ENCODE data around the gene APCDD1L.

APCDD1L gene

GRCh38 chr20:58461104-58461503 lies 54.1 kb downstream of the APCDD1L start:
- Mint-ChIP-seq H3K27ac (no peak overlapping the region), H3K4me1 (peaks cover 15% of the 10 kb centered on the region), H3K27me3 (peaks cover 2% of the 10 kb centered on the region), H3K4me3 (no peak overlapping the region), H3K9me3 (no peaks in the 10 kb centered on the region), H3K36me3 (ENCODE audit: low read depth) (no peaks in the 10 kb centered on the region)
- ATAC-seq (no peak), DNase-seq (no peak)

DNA sequence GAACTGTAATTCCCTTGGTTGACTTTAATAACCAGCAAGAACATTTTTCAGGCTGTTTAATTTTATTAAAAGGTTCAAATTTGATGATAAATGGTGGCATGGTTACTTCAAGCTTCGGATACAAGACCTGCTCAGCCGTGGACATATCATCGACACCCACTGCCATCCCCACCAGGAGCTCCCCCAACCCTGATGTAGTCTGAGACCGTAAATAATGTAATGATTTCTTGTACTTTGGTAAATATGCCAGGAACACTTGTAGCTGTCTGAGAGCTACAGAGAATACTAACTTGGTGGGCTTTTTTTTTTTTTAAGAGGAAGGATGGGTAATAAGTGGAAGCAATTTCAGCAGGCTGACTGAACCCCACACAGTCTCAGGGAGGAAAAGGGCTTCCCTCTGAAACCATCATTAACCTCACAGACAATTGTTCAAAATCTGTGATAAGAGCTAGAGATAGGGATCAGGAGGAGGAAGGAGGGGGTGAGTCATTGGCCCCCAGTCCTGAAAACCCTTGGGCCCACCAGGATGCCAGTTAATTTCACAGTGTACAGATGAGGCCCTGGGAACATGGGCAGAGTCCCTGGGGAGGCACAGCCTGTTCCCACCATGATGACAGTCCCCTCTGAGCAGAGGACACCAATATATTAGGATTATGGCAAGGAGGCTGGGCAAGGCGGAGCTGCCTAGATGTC lies 56.0 kb downstream of the APCDD1L start:
- DNase-seq = no peak
- Mint-ChIP-seq H3K4me1 (peaks cover 15% of the 10 kb centered on the region), H3K4me3 (no peak overlapping the region), H3K27me3 (no peaks in the 10 kb centered on the region), H3K27ac (no peak overlapping the region), H3K36me3 (ENCODE audit: low read depth) (peaks cover 4% of the 10 kb centered on the region), H3K9me3 (peaks cover 8% of the 10 kb centered on the region)
- ATAC-seq = no peak

GRCh38 chr20:58458342-58459057 lies 56.7 kb downstream of the APCDD1L start:
- Mint-ChIP-seq H3K4me3 (no peak overlapping the region), H3K9me3 (peaks cover 11% of the 10 kb centered on the region), H3K27me3 (no peaks in the 10 kb centered on the region), H3K27ac (no peak overlapping the region), H3K36me3 (ENCODE audit: low read depth) (peaks cover 8% of the 10 kb centered on the region), H3K4me1 (peaks cover 15% of the 10 kb centered on the region)
- peak; percentile 64 for ATAC-seq
- DNase-seq = peak; percentile 14

- Mint-ChIP-seq H3K27me3 (no peaks in the 10 kb centered on the region), H3K9me3 (peaks cover 11% of the 10 kb centered on the region), H3K36me3 (ENCODE audit: low read depth) (peaks cover 10% of the 10 kb centered on the region), H3K27ac (no peak overlapping the region), H3K4me3 (no peak overlapping the region), H3K4me1 (peaks cover 15% of the 10 kb centered on the region)
- ATAC-seq (no peak), DNase-seq (no peak)
Observed at GRCh38 chr20:58457083-58457695, 58.0 kb downstream of the APCDD1L start.

GRCh38 chr20:58454460-58454859 lies 60.7 kb downstream of the APCDD1L start:
- H3K9me3 Mint-ChIP-seq = peaks cover 11% of the 10 kb centered on the region
- DNase-seq (no peak), ATAC-seq (no peak)
- H3K27ac Mint-ChIP-seq = no peak overlapping the region
- no peak overlapping the region for H3K4me3 Mint-ChIP-seq
- peaks cover 12% of the 10 kb centered on the region for H3K4me1 Mint-ChIP-seq
- H3K27me3 Mint-ChIP-seq = no peaks in the 10 kb centered on the region
- peaks cover 21% of the 10 kb centered on the region for H3K36me3 Mint-ChIP-seq (ENCODE audit: low read depth)

DNA sequence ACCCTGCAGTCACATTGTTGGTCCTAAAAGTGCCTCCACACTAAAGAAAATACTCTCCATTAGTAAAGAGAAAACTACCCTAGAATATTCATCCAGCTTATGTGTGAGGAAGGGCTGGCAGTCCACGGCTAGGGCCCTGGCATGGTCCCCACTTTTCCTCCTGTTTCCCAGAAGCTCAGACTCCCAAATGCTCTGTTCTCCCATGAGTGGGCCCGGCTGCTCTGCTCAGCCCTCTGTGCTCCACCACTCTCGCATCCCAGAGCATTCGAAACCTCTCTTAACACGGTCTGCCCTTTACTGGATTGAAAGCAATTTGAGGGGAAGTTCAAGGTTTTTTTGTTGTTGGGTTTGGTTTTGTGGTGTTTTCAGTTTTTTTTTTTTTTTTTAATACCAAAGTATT lies 61.8 kb downstream of the APCDD1L start:
- DNase-seq = no peak
- H3K4me3 Mint-ChIP-seq = no peak overlapping the region
- H3K9me3 Mint-ChIP-seq = peaks cover 11% of the 10 kb centered on the region
- H3K27ac Mint-ChIP-seq = no peak overlapping the region
- no peaks in the 10 kb centered on the region for H3K27me3 Mint-ChIP-seq
- H3K4me1 Mint-ChIP-seq = peaks cover 3% of the 10 kb centered on the region
- peaks cover 25% of the 10 kb centered on the region for H3K36me3 Mint-ChIP-seq (ENCODE audit: low read depth)
- ATAC-seq = no peak

DNA sequence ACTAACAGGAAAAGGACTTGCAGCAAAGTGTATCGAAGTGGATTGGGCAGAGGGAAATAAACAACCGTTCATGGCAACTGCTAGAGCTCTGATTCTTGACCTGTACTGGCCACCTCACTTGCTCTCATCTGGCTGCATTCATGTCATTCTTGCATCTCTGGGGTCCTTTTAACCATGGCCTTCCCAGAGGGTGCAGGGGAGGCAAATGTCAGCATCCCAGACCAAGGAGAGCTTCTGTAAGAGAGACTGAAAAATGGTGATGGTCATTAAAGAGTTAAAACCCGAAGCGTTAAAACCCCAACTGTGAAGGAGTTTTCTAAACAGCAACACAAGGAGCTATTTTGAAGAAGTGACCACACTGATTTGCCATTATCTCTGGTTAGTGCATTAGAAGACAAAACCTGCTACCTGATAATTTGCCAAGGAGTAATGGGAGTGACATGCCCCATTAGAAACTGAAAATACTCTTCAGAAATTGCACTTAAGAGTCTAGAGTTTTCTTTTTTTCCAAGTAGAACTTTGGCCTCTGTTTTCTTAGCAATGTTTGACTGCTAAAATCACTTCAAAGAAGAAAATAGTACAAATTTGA lies 62.4 kb downstream of the APCDD1L start:
- no peaks in the 10 kb centered on the region for H3K27me3 Mint-ChIP-seq
- H3K4me1 Mint-ChIP-seq = no peaks in the 10 kb centered on the region
- no peak for ATAC-seq
- no peak overlapping the region for H3K4me3 Mint-ChIP-seq
- DNase-seq = no peak
- no peak overlapping the region for H3K27ac Mint-ChIP-seq
- H3K9me3 Mint-ChIP-seq = peaks cover 11% of the 10 kb centered on the region
- H3K36me3 Mint-ChIP-seq (ENCODE audit: low read depth) = peaks cover 30% of the 10 kb centered on the region

DNA sequence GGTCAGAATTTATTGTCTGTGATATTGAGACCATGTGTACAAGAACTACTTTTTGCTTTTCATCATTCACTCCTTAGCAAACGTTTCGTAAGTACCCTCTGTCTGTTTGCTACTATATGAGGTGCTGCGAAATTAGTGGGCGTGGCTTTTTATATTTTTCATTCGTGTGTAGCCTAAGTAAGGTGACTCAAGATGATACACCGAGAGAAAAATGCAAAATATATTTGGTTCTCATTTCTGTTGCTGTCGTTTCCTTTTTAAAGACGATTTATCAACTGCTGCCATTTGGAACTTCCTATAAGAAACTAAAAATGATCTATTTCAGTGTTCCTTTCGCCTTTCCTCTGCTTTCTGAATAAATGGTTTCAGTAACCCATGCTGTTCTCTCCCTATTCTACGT lies 64.9 kb downstream of the APCDD1L start:
- DNase-seq = no peak
- Mint-ChIP-seq H3K4me3 (no peak overlapping the region), H3K4me1 (no peaks in the 10 kb centered on the region), H3K27me3 (no peaks in the 10 kb centered on the region), H3K36me3 (ENCODE audit: low read depth) (peaks cover 39% of the 10 kb centered on the region), H3K27ac (peak overlapping the region; percentile 45), H3K9me3 (peaks cover 11% of the 10 kb centered on the region)
- ATAC-seq = no peak

GRCh38 chr20:58449681-58450221 lies 65.4 kb downstream of the APCDD1L start:
- no peak for DNase-seq
- peak overlapping the region; percentile 45 for H3K27ac Mint-ChIP-seq
- no peak for ATAC-seq
- H3K4me3 Mint-ChIP-seq = no peak overlapping the region
- peaks cover 9% of the 10 kb centered on the region for H3K9me3 Mint-ChIP-seq
- no peaks in the 10 kb centered on the region for H3K27me3 Mint-ChIP-seq
- peaks cover 2% of the 10 kb centered on the region for H3K4me1 Mint-ChIP-seq
- H3K36me3 Mint-ChIP-seq (ENCODE audit: low read depth) = peaks cover 44% of the 10 kb centered on the region

DNA sequence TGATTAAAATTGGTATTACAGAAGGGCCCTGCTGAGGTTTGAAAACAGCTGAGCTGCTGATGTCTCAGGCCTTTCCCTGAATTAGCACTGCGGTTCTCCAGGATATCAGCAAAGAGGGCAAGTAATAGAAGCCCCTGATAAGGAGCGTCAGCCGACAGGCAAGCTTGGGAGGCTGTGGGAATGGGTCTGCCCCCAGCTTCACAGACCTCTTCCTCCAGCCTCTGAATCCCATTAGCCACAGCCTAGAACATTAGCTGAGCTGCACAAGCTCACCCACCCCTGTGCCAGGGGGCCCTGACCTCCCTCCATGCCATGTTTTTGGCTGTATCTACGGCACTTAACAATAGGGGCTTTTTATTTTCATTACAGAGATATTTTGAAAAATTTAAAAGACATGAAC lies 66.2 kb downstream of the APCDD1L start:
- no peak for ATAC-seq
- H3K27ac Mint-ChIP-seq = no peak overlapping the region
- H3K9me3 Mint-ChIP-seq = peaks cover 1% of the 10 kb centered on the region
- peaks cover 8% of the 10 kb centered on the region for H3K4me1 Mint-ChIP-seq
- no peaks in the 10 kb centered on the region for H3K27me3 Mint-ChIP-seq
- no peak for DNase-seq
- no peak overlapping the region for H3K4me3 Mint-ChIP-seq
- peaks cover 46% of the 10 kb centered on the region for H3K36me3 Mint-ChIP-seq (ENCODE audit: low read depth)

- Mint-ChIP-seq H3K27me3 (no peaks in the 10 kb centered on the region), H3K4me1 (peaks cover 13% of the 10 kb centered on the region), H3K4me3 (no peak overlapping the region), H3K9me3 (no peaks in the 10 kb centered on the region), H3K36me3 (ENCODE audit: low read depth) (peaks cover 47% of the 10 kb centered on the region), H3K27ac (no peak overlapping the region)
- peak; percentile 60 for DNase-seq
- ATAC-seq = peak; percentile 63
Observed at GRCh38 chr20:58447511-58448391, 67.4 kb downstream of the APCDD1L start.

GRCh38 chr20:58446960-58447265 lies 68.3 kb downstream of the APCDD1L start:
- no peak overlapping the region for H3K4me3 Mint-ChIP-seq
- H3K36me3 Mint-ChIP-seq (ENCODE audit: low read depth) = peaks cover 45% of the 10 kb centered on the region
- peak overlapping the region; percentile 49 for H3K27ac Mint-ChIP-seq
- H3K27me3 Mint-ChIP-seq = no peaks in the 10 kb centered on the region
- H3K4me1 Mint-ChIP-seq = peaks cover 14% of the 10 kb centered on the region
- DNase-seq = no peak
- no peak for ATAC-seq
- no peaks in the 10 kb centered on the region for H3K9me3 Mint-ChIP-seq

GRCh38 chr20:58446264-58446959 lies 68.8 kb downstream of the APCDD1L start:
- no peak for ATAC-seq
- Mint-ChIP-seq H3K36me3 (ENCODE audit: low read depth) (peaks cover 44% of the 10 kb centered on the region), H3K9me3 (no peaks in the 10 kb centered on the region), H3K27me3 (no peaks in the 10 kb centered on the region), H3K4me1 (peaks cover 19% of the 10 kb centered on the region), H3K27ac (peak overlapping the region; percentile 49), H3K4me3 (no peak overlapping the region)
- no peak for DNase-seq
